ENCODE results near the gene ARHGAP18. TPM values are rescaled to one million over a fixed set of nuclear protein-coding genes. Genes with fewer than 3 reads are reported as not detected.

ARHGAP18 gene
- total and polyA plus RNA-seq, 4 donors: 1.6 to 8.0 (median 3.0) TPM

DNA sequence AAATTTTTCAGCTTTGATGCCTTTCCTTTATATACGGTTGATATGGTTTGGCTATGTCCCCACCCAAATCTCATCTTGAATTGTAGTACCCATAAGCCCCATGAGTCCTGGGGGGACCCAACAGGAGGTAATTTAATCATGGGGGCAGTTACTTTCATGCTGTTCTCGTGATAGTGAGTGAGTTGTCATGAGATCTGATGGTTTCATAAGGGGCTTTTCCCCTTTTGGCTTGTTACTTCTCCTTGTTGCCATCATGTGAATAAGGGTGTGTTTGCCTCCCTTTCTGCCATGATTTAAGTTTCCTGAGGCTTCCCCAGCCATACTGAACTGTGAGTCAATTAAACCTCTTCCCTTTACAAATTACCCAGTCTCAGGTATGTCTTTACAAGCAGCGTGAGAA lies 66.8 kb downstream of the ARHGAP18 start:
- no peaks in the 10 kb centered on the region for H3K9me3 ChIP-seq (ENCODE audit: control insufficient read depth in 4 of 4, low read length in 3 of 4)
- H3K4me3 ChIP-seq (ENCODE audit: low read depth in 1 of 3, low read length in 3 of 3): no peak overlapping the region
- no peak for DNase-seq (ENCODE audit: low spot score)
- no peak overlapping the region for H3K9ac ChIP-seq (ENCODE audit: low read depth in 1 of 2, low read length in 2 of 2)
- H3K27ac ChIP-seq (ENCODE audit: low read depth in 1 of 2, low read length in 2 of 2): no peak overlapping the region
- no peak for TF ChIP-seq FOXA2 (IDR thresholded peaks at IDR 0.05)
- no peak for TF ChIP-seq RAD21 (IDR thresholded peaks at IDR 0.05)
- no peak for TF ChIP-seq TAF1 (conservative IDR thresholded peaks at IDR 0.05)
- TF ChIP-seq, protein P1, sequence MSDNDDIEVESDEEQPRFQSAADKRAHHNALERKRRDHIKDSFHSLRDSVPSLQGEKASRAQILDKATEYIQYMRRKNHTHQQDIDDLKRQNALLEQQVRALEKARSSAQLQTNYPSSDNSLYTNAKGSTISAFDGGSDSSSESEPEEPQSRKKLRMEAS (IDR thresholded peaks at IDR 0.05): no peak
- TF ChIP-seq, protein P2, sequence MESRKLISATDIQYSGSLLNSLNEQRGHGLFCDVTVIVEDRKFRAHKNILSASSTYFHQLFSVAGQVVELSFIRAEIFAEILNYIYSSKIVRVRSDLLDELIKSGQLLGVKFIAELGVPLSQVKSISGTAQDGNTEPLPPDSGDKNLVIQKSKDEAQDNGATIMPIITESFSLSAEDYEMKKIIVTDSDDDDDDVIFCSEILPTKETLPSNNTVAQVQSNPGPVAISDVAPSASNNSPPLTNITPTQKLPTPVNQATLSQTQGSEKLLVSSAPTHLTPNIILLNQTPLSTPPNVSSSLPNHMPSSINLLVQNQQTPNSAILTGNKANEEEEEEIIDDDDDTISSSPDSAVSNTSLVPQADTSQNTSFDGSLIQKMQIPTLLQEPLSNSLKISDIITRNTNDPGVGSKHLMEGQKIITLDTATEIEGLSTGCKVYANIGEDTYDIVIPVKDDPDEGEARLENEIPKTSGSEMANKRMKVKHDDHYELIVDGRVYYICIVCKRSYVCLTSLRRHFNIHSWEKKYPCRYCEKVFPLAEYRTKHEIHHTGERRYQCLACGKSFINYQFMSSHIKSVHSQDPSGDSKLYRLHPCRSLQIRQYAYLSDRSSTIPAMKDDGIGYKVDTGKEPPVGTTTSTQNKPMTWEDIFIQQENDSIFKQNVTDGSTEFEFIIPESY (IDR thresholded peaks at IDR 0.05): no peak
- no peak for TF ChIP-seq NR2F2 (IDR thresholded peaks at IDR 0.05)
- no peaks in the 10 kb centered on the region for H3K27me3 ChIP-seq (ENCODE audit: control insufficient read depth in 4 of 4, insufficient read depth in 4 of 4, low read length in 3 of 4)
- H3K36me3 ChIP-seq (ENCODE audit: control insufficient read depth in 4 of 4, insufficient read depth in 3 of 4, low read depth in 1 of 4, low read length in 3 of 4): peaks cover 0 to 2% (median 0%) of the 10 kb centered on the region in 4 donors
- WGBS: 97% methylated on average over 3 of the region's 3 CpGs
- no peaks in the 10 kb centered on the region for H3K4me1 ChIP-seq (ENCODE audit: control insufficient read depth in 4 of 4, insufficient read depth in 4 of 4, low read length in 3 of 4)

DNA sequence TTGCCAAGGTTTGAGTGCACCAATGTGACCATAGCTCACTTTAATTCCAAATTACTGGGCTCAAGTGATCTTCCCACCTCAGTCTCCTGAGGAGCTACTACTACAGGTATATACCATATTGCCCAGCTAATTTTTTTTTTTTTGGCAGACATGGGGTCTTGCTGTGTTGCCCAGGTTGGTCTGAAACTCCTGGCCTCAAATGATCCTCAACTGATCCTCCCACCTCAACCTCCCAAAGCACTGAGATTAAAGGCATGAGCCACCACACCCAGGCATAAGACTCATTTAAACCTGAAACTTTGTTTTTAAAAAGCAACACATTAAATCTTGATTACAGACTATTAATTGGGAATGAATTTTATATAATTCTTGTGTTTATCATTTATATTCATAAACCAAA lies 67.7 kb downstream of the ARHGAP18 start:
- Histone ChIP-seq H3K4me3 (ENCODE audit: low read depth in 1 of 3, low read length in 3 of 3) (no peak overlapping the region), H3K27ac (ENCODE audit: low read depth in 1 of 2, low read length in 2 of 2) (no peak overlapping the region), H3K9ac (ENCODE audit: low read depth in 1 of 2, low read length in 2 of 2) (no peak overlapping the region), H3K27me3 (ENCODE audit: control insufficient read depth in 4 of 4, insufficient read depth in 4 of 4, low read length in 3 of 4) (no peaks in the 10 kb centered on the region), H3K36me3 (ENCODE audit: control insufficient read depth in 4 of 4, insufficient read depth in 3 of 4, low read depth in 1 of 4, low read length in 3 of 4) (peaks cover 0 to 2% (median 0%) of the 10 kb centered on the region in 4 donors), H3K4me1 (ENCODE audit: control insufficient read depth in 4 of 4, insufficient read depth in 4 of 4, low read length in 3 of 4) (no peaks in the 10 kb centered on the region), H3K9me3 (ENCODE audit: control insufficient read depth in 4 of 4, low read length in 3 of 4) (no peaks in the 10 kb centered on the region)
- TF ChIP-seq, protein P1 (IDR thresholded peaks at IDR 0.05): no peak
- TF ChIP-seq RAD21 (IDR thresholded peaks at IDR 0.05): no peak
- TF ChIP-seq NR2F2 (IDR thresholded peaks at IDR 0.05): no peak
- TF ChIP-seq, protein P3, sequence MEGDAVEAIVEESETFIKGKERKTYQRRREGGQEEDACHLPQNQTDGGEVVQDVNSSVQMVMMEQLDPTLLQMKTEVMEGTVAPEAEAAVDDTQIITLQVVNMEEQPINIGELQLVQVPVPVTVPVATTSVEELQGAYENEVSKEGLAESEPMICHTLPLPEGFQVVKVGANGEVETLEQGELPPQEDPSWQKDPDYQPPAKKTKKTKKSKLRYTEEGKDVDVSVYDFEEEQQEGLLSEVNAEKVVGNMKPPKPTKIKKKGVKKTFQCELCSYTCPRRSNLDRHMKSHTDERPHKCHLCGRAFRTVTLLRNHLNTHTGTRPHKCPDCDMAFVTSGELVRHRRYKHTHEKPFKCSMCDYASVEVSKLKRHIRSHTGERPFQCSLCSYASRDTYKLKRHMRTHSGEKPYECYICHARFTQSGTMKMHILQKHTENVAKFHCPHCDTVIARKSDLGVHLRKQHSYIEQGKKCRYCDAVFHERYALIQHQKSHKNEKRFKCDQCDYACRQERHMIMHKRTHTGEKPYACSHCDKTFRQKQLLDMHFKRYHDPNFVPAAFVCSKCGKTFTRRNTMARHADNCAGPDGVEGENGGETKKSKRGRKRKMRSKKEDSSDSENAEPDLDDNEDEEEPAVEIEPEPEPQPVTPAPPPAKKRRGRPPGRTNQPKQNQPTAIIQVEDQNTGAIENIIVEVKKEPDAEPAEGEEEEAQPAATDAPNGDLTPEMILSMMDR (IDR thresholded peaks at IDR 0.05; ENCODE audit: low read depth, low read length, missing input control): no peak
- no peak for TF ChIP-seq HNF4G (IDR thresholded peaks at IDR 0.05)
- TF ChIP-seq FOXA2 (IDR thresholded peaks at IDR 0.05): no peak
- no peak for TF ChIP-seq JUND (IDR thresholded peaks at IDR 0.05)
- TF ChIP-seq SP1 (IDR thresholded peaks at IDR 0.05): no peak
- TF ChIP-seq, protein P4, sequence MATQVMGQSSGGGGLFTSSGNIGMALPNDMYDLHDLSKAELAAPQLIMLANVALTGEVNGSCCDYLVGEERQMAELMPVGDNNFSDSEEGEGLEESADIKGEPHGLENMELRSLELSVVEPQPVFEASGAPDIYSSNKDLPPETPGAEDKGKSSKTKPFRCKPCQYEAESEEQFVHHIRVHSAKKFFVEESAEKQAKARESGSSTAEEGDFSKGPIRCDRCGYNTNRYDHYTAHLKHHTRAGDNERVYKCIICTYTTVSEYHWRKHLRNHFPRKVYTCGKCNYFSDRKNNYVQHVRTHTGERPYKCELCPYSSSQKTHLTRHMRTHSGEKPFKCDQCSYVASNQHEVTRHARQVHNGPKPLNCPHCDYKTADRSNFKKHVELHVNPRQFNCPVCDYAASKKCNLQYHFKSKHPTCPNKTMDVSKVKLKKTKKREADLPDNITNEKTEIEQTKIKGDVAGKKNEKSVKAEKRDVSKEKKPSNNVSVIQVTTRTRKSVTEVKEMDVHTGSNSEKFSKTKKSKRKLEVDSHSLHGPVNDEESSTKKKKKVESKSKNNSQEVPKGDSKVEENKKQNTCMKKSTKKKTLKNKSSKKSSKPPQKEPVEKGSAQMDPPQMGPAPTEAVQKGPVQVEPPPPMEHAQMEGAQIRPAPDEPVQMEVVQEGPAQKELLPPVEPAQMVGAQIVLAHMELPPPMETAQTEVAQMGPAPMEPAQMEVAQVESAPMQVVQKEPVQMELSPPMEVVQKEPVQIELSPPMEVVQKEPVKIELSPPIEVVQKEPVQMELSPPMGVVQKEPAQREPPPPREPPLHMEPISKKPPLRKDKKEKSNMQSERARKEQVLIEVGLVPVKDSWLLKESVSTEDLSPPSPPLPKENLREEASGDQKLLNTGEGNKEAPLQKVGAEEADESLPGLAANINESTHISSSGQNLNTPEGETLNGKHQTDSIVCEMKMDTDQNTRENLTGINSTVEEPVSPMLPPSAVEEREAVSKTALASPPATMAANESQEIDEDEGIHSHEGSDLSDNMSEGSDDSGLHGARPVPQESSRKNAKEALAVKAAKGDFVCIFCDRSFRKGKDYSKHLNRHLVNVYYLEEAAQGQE (IDR thresholded peaks at IDR 0.05): no peak
- TF ChIP-seq GABPA (IDR thresholded peaks at IDR 0.05 in 1 of 2, conservative IDR thresholded peaks at IDR 0.05 in 1 of 2): no peak
- no peak for TF ChIP-seq EGR1 (IDR thresholded peaks at IDR 0.05; ENCODE audit: low read depth in 2 of 2)
- TF ChIP-seq, protein P5, sequence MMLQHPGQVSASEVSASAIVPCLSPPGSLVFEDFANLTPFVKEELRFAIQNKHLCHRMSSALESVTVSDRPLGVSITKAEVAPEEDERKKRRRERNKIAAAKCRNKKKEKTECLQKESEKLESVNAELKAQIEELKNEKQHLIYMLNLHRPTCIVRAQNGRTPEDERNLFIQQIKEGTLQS (IDR thresholded peaks at IDR 0.05): no peak
- TF ChIP-seq FOXA1 (IDR thresholded peaks at IDR 0.05): no peak
- TF ChIP-seq YY1 (IDR thresholded peaks at IDR 0.05): no peak
- TF ChIP-seq, protein P2 (IDR thresholded peaks at IDR 0.05): no peak
- TF ChIP-seq HNF4A (conservative IDR thresholded peaks at IDR 0.05): no peak
- no peak for TF ChIP-seq RXRA (IDR thresholded peaks at IDR 0.05)
- no peak for TF ChIP-seq TAF1 (conservative IDR thresholded peaks at IDR 0.05)
- no peak for DNase-seq (ENCODE audit: low spot score)

Data from liver (tissue), 9 donors.